ENCODE results near the gene UBE3C.

DNA sequence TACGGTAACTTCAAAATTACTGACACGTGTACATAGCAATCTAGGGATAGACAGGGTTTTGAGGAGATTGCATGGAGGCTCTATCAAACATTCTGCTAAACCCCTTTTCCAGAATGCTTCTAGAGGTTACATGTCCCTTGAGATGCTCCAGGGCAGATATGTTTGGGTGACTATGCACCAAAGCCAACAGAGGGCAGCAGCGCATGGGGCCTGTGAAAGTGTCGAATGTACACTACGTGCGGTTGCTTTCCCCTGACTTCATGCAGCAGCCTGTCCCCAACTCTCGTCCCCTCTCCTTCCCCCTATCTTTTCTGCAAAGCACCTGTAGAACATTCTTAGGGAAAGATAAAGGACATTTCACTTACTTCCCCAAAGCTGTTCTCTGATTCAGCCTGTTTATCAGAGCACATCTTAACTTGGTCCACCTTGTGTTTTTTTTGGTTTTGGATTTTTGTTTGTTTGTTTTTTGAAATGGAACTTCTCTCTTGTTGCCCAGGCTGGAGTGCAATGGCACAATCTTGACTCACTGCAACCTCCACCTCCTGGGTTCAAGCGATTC lies 90.2 kb downstream of the UBE3C start:
- TF ChIP-seq POLR2AphosphoS5 (IDR thresholded peaks at IDR 0.05; ENCODE audit: low read depth, low read length) (no peak), FOXP2 (optimal IDR thresholded peaks at IDR 0.05; ENCODE audit: borderline replicate concordance, extremely low read depth, extremely low read length, insufficient read depth) (no peak), TAF1 (IDR thresholded peaks at IDR 0.05; ENCODE audit: borderline replicate concordance, insufficient read depth, low read length) (no peak)
- TF ChIP-seq, protein P1, sequence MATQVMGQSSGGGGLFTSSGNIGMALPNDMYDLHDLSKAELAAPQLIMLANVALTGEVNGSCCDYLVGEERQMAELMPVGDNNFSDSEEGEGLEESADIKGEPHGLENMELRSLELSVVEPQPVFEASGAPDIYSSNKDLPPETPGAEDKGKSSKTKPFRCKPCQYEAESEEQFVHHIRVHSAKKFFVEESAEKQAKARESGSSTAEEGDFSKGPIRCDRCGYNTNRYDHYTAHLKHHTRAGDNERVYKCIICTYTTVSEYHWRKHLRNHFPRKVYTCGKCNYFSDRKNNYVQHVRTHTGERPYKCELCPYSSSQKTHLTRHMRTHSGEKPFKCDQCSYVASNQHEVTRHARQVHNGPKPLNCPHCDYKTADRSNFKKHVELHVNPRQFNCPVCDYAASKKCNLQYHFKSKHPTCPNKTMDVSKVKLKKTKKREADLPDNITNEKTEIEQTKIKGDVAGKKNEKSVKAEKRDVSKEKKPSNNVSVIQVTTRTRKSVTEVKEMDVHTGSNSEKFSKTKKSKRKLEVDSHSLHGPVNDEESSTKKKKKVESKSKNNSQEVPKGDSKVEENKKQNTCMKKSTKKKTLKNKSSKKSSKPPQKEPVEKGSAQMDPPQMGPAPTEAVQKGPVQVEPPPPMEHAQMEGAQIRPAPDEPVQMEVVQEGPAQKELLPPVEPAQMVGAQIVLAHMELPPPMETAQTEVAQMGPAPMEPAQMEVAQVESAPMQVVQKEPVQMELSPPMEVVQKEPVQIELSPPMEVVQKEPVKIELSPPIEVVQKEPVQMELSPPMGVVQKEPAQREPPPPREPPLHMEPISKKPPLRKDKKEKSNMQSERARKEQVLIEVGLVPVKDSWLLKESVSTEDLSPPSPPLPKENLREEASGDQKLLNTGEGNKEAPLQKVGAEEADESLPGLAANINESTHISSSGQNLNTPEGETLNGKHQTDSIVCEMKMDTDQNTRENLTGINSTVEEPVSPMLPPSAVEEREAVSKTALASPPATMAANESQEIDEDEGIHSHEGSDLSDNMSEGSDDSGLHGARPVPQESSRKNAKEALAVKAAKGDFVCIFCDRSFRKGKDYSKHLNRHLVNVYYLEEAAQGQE (IDR thresholded peaks at IDR 0.05; ENCODE audit: insufficient read depth in 1 of 2, low read depth in 2 of 2, low read length in 2 of 2), result no peak
